HG02610 (cell line): ENCODE data around the gene COL4A2.

Experiments
- ATAC-seq: cut with Tn5 transposase; IDR thresholded peaks from one replicate; pipeline ENCODE4 v1.9.1; 2021; ENCODE audit warnings: mild to moderate bottlenecking, moderate library complexity; ENCODE audit not compliant: unreplicated experiment

Gene COL4A2

GRCh38 chr13:110562036-110562597, 255.0 kb downstream of the COL4A2 start:
- no peak for ATAC-seq
